Testis (tissue), 3 donors: Measurements from ENCODE around the gene PDRG1. TPM values are rescaled to one million over a fixed set of nuclear protein-coding genes. Genes with fewer than 3 reads are reported as not detected.
"Not testable (repeated sequence)": the region's sequence is repeated elsewhere in the genome, so short reads cannot be mapped to it uniquely, and the experiment has no call there.

ENCODE experiments used
- DNase-seq: peaks from one replicate; pipeline ENCODE4 v3.0.0-alpha.2; 2019
- H3K27ac ChIP-seq, 2 donors: fragments of 200-600 bp; sonication (generic); one replicate each; pipeline ENCODE4 v1.5.1; 2019
- H3K27me3 ChIP-seq: fragments of 200-600 bp; sonication (generic); one replicate; pipeline ENCODE4 v1.5.1; 2019
- H3K36me3 ChIP-seq: fragments of 200-600 bp; sonication (generic); one replicate; pipeline ENCODE4 v1.5.1; 2017; ENCODE audit warnings: low read depth; ENCODE audit errors: missing control alignments
- H3K4me1 ChIP-seq: fragments of 200-600 bp; sonication (generic); one replicate; pipeline ENCODE4 v1.5.1; 2019
- H3K4me3 ChIP-seq, 2 donors: fragments of 200-600 bp; sonication (generic); one replicate each; pipeline ENCODE4 v1.5.1; 2017 to 2019
- H3K9me3 ChIP-seq: fragments of 200-600 bp; sonication (generic); one replicate; pipeline ENCODE4 v1.5.1; 2017
- CTCF ChIP-seq, 3 experiments: fragments of 450-650 bp in 2 of 3; fragments of 200-600 bp in 1 of 3; sonication (generic) in 1 of 3; IDR thresholded peaks; one replicate each; pipeline ENCODE4 v1.5.1; 2016 to 2019; ENCODE audit warnings: antibody characterized with exemption in 3 of 3, mild to moderate bottlenecking in 2 of 3, moderate library complexity in 1 of 3
- POLR2A ChIP-seq: fragments of 450-650 bp; IDR thresholded peaks from one replicate; pipeline ENCODE4 v1.6.1; 2017; ENCODE audit warnings: antibody characterized with exemption, mild to moderate bottlenecking, moderate library complexity
- WGBS, 2 donors: methylation state at CpG; one replicate each; pipeline ENCODE4 v1.1.5; 2018; 5-methylcytosine and 5-hydroxymethylcytosine counted together
- intact Hi-C: fragments of 100-400 bp; cut with DNase I; formaldehyde crosslinking; loops from one replicate; pipeline ENCODE4 v1.15.1; 2023; ENCODE audit warnings: low total_unique reads
- polyA plus RNA-seq: library from polyadenylated mRNA; stranded (reverse); fragments of 350-450 nt; fragmentation: Illumina TruSeq; extraction: RNeasy Lipid Tissue Mini Kit (QIAGEN cat#74804); gene quantifications from one replicate; pipeline ENCODE4 v1.2.3, GENCODE V29; 2014; ENCODE audit warnings: low read depth, low replicate concordance; ENCODE audit not compliant: insufficient read depth
- total RNA-seq, 2 donors: library from RNA; depleted of rRNA; stranded (reverse); fragments of >200 nt; gene quantifications; one replicate each; pipeline ENCODE4 v1.2.3, GENCODE V29; 2016

PDRG1 gene
- total and polyA plus RNA-seq, 3 donors from 2014 or later: 27.0 to 70.1 (median 37.5) TPM

DNA sequence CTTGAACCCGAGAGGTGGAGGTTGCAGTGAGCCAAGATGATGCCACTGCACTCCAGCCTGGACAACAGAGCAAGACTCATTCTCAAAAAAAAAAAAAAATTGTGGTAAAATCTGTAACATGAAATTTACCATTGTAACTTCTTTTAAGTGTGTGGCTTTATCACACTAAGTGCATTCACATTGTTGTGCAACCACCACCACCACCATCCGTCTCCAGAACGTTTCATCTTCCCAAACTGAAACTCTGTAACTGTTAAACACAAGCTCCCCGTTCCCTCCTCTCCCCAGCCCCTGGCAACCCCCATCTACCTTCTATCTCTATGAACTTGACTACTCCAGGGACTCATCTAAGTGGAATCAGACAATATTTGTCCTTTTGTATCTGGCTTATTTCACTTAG, 29.7 kb downstream of the PDRG1 start:
- H3K4me1 ChIP-seq: peaks cover 7% of the 10 kb centered on the region
- H3K27ac ChIP-seq: no peak overlapping the region
- intact Hi-C loops: no loop called here
- TF ChIP-seq POLR2A: no peak
- TF ChIP-seq CTCF (IDR thresholded peaks at IDR 0.05): no peak
- no peaks in the 10 kb centered on the region for H3K27me3 ChIP-seq
- no peaks in the 10 kb centered on the region for H3K36me3 ChIP-seq
- WGBS, 2 donors: 63 to 64% methylated on average over 4 of the region's 4 CpGs
- DNase-seq: no peak
- H3K9me3 ChIP-seq: no peaks in the 10 kb centered on the region
- no peak overlapping the region for H3K4me3 ChIP-seq

DNA sequence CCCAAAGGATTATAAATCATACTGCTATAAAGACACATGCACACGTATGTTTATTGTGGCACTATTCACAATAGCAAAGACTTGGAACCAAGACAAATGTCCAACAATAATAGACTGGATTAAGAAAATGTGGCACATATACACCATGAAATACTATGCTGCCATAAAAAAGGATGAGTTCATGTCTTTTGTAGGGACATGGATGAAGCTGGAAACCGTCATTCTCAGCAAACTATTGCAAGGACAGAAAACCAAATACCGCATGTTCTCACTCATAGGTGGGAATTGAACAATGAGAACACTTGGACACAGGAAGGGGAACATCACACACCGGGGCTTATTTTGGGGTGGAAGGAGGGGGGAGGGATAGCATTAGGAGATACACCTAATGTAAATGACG, 30.4 kb downstream of the PDRG1 start:
- H3K4me3 ChIP-seq, H3K9me3 ChIP-seq, H3K36me3 ChIP-seq, H3K4me1 ChIP-seq, intact Hi-C loops, DNase-seq, H3K27me3 ChIP-seq, H3K27ac ChIP-seq: not testable (repeated sequence)
- WGBS, 2 donors: 93 to 94% methylated on average over 5 of the region's 5 CpGs

- no peak overlapping the region for H3K4me3 ChIP-seq
- peaks cover 7% of the 10 kb centered on the region for H3K4me1 ChIP-seq
- DNase-seq: no peak
- WGBS, 2 donors: 74 to 79% methylated on average over 7 to 11 of the region's 11 CpGs
- H3K27me3 ChIP-seq: no peaks in the 10 kb centered on the region
- no peak for TF ChIP-seq CTCF (IDR thresholded peaks at IDR 0.05)
- no peak for TF ChIP-seq POLR2A
- intact Hi-C loops: no loop called here
- H3K27ac ChIP-seq: no peak overlapping the region
- H3K36me3 ChIP-seq: no peaks in the 10 kb centered on the region
- no peaks in the 10 kb centered on the region for H3K9me3 ChIP-seq
Observed at GRCh38 chr20:31920275-31920855, 31.5 kb downstream of the PDRG1 start.

DNA sequence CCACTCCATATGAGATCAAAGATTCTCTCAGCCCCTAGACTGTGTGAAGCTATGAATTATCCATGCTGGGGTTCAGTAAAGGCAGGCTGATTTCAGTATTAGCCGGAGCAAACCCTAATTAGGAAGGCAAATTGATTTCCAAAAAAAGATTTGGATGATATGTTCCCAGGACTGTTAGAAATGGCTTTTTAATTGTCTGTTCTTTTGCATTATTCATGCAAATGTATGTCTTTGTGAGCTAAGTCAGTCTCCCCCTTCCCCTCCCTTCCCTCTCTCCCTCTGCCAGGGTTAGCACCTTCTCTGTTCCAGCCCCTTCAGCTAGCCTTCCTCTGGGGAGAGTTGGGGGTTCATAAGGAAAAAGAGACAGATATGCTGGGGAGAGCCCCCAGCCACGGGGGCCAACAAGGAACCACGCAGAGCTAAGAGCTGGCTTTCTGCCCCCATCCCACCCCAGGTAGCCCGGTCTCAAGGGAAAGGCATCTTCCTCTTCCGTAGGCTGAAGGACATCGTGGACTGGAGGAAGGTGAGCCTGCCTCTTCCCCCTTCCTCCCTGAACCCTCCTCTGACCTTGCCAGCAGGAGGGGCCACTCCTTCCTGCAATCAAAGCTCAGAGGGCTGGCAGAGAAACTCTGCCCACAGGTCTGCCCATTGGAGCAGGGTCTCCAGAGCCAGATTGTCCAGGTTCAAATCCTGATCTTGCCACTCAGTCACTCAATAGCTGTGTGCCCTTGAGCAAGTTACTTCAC, 32.3 kb downstream of the PDRG1 start:
- DNase-seq: no peak
- no peaks in the 10 kb centered on the region for H3K27me3 ChIP-seq

More for the DNA sequence above, 32.3 kb downstream of the PDRG1 start:
- Histone ChIP-seq H3K36me3 (no peaks in the 10 kb centered on the region), H3K4me3 (no peak overlapping the region), H3K27ac (no peak overlapping the region), H3K4me1 (peaks cover 7% of the 10 kb centered on the region), H3K9me3 (no peaks in the 10 kb centered on the region)
- TF ChIP-seq CTCF (IDR thresholded peaks at IDR 0.05): no peak
- no peak for TF ChIP-seq POLR2A
- intact Hi-C loops: no loop called here
- 36 to 55% methylated on average over 3 to 6 of the region's 6 CpGs for WGBS, 2 donors
